GM12872 (cell line): Measurements from ENCODE around the gene SERPIND1.

Source experiments
- CTCF ChIP-seq: IDR thresholded peaks from 3 replicates; pipeline ENCODE4 v1.5.1; 2011; ENCODE audit warnings: low read depth, mild to moderate bottlenecking, low read length, moderate library complexity; ENCODE audit not compliant: insufficient read depth

Gene SERPIND1

GRCh38 chr22:20751185-20751851 is 22.6 kb upstream of the SERPIND1 start:
- TF ChIP-seq CTCF: no peak

GRCh38 chr22:20752104-20752741 is 21.7 kb upstream of the SERPIND1 start:
- TF ChIP-seq CTCF: no peak

GRCh38 chr22:20752873-20753272 is 21.0 kb upstream of the SERPIND1 start:
- no peak for TF ChIP-seq CTCF

GRCh38 chr22:20756846-20757245 is 17.1 kb upstream of the SERPIND1 start:
- TF ChIP-seq CTCF: no peak

GRCh38 chr22:20758688-20759087 is 15.2 kb upstream of the SERPIND1 start:
- no peak for TF ChIP-seq CTCF

- no peak for TF ChIP-seq CTCF
These were observed 13.8 kb upstream of the SERPIND1 start for GRCh38 chr22:20760084-20760483.

- no peak for TF ChIP-seq CTCF
These were observed 12.4 kb upstream of the SERPIND1 start for GRCh38 chr22:20761536-20761935.
